IPS DF 6.9 (cell line): ENCODE results near the gene HEXIM1.

Experiments
- DNase-seq: peaks from one replicate; pipeline ENCODE4 v3.0.0-alpha.2; 2013; ENCODE audit warnings: low read depth, low spot score
- H3K27ac ChIP-seq: one replicate; pipeline ENCODE4 v1.5.1; 2013; ENCODE audit warnings: low read length, control low read depth
- H3K27me3 ChIP-seq: 2 replicates; pipeline ENCODE4 v1.6.1; 2013; ENCODE audit warnings: mild to moderate bottlenecking, low read length; ENCODE audit not compliant: control insufficient read depth, insufficient read depth
- H3K36me3 ChIP-seq: 2 replicates; pipeline ENCODE4 v1.6.1; 2013; ENCODE audit warnings: low read length; ENCODE audit not compliant: control insufficient read depth, insufficient read depth
- H3K4me1 ChIP-seq: 2 replicates; pipeline ENCODE4 v1.6.1; 2013; ENCODE audit warnings: low read length; ENCODE audit not compliant: control insufficient read depth, insufficient read depth
- H3K4me3 ChIP-seq: 2 replicates; pipeline ENCODE4 v1.5.1; 2013; ENCODE audit warnings: mild to moderate bottlenecking, low read length
- H3K9me3 ChIP-seq: 2 replicates; pipeline ENCODE4 v1.6.1; 2013; ENCODE audit warnings: low read length, inconsistent platforms; ENCODE audit not compliant: control insufficient read depth, insufficient read depth
- WGBS: extraction: QIAGEN DNeasy Blood & Tissue Kit; methylation state at CpG from one replicate; pipeline ENCODE4 v1.1.7; 2013; ENCODE audit warnings: mixed read lengths, missing lambda C conversion rate; ENCODE audit not compliant: insufficient read length, insufficient coverage; 5-methylcytosine and 5-hydroxymethylcytosine counted together

The HEXIM1 gene

GRCh38 chr17:45106096-45106495 lies 42.2 kb upstream of the HEXIM1 start:
- H3K27me3 ChIP-seq: no peaks in the 10 kb centered on the region
- no peak for DNase-seq

GRCh38 chr17:45106582-45106981 lies 41.7 kb upstream of the HEXIM1 start:
- DNase-seq: no peak
- Histone ChIP-seq H3K9me3 (no peaks in the 10 kb centered on the region), H3K4me3 (no peak overlapping the region), H3K27ac (no peak overlapping the region), H3K27me3 (no peaks in the 10 kb centered on the region), H3K36me3 (peaks cover 54% of the 10 kb centered on the region), H3K4me1 (0 out of 2 replicates have a peak, but pooled peaks cover 2% of the 10 kb centered on the region)
- no CpG with 5 or more reads among the region's 5 CpGs for WGBS

More at GRCh38 chr17:45106096-45106495, 42.2 kb upstream of the HEXIM1 start:
- Histone ChIP-seq H3K9me3 (no peaks in the 10 kb centered on the region), H3K4me1 (0 out of 2 replicates have a peak, but pooled peaks cover 2% of the 10 kb centered on the region), H3K27ac (no peak overlapping the region), H3K36me3 (peaks cover 54% of the 10 kb centered on the region), H3K4me3 (no peak overlapping the region)
- WGBS: no CpG with 5 or more reads among the region's 5 CpGs

GRCh38 chr17:45107293-45108010 lies 40.8 kb upstream of the HEXIM1 start:
- Histone ChIP-seq H3K27me3 (no peaks in the 10 kb centered on the region), H3K4me3 (no peak overlapping the region), H3K4me1 (0 out of 2 replicates have a peak, but pooled peaks cover 2% of the 10 kb centered on the region), H3K36me3 (peaks cover 48% of the 10 kb centered on the region), H3K9me3 (no peaks in the 10 kb centered on the region), H3K27ac (no peak overlapping the region)
- no CpG with 5 or more reads among the region's 13 CpGs for WGBS
- no peak for DNase-seq

GRCh38 chr17:45108051-45108450 lies 40.2 kb upstream of the HEXIM1 start:
- Histone ChIP-seq H3K27ac (no peak overlapping the region), H3K27me3 (no peaks in the 10 kb centered on the region), H3K9me3 (no peaks in the 10 kb centered on the region), H3K36me3 (peaks cover 42% of the 10 kb centered on the region), H3K4me3 (no peak overlapping the region), H3K4me1 (0 out of 2 replicates have a peak, but pooled peaks cover 2% of the 10 kb centered on the region)
- no CpG with 5 or more reads among the region's 9 CpGs for WGBS
- no peak for DNase-seq

GRCh38 chr17:45108595-45109521 lies 39.4 kb upstream of the HEXIM1 start:
- no CpG with 5 or more reads among the region's 12 CpGs for WGBS
- no peak for DNase-seq

GRCh38 chr17:45110676-45111611 lies 37.3 kb upstream of the HEXIM1 start:
- no peak for DNase-seq
- no peak overlapping the region for H3K4me3 ChIP-seq
- H3K36me3 ChIP-seq: peaks cover 17% of the 10 kb centered on the region
- H3K4me1 ChIP-seq: peaks cover 3% of the 10 kb centered on the region; the same call in 1 of the 2 replicates
- no CpG with 5 or more reads among the region's 16 CpGs for WGBS
- H3K27me3 ChIP-seq: no peaks in the 10 kb centered on the region
- H3K9me3 ChIP-seq: no peaks in the 10 kb centered on the region
- H3K27ac ChIP-seq: no peak overlapping the region

More at GRCh38 chr17:45108595-45109521, 39.4 kb upstream of the HEXIM1 start:
- Histone ChIP-seq H3K4me3 (no peak overlapping the region), H3K4me1 (peaks cover 2% of the 10 kb centered on the region; the same call in 1 of the 2 replicates), H3K36me3 (peaks cover 36% of the 10 kb centered on the region), H3K9me3 (no peaks in the 10 kb centered on the region), H3K27ac (no peak overlapping the region), H3K27me3 (no peaks in the 10 kb centered on the region)

GRCh38 chr17:45111850-45112249 lies 36.4 kb upstream of the HEXIM1 start:
- no peak for DNase-seq
- Histone ChIP-seq H3K36me3 (peaks cover 12% of the 10 kb centered on the region), H3K27ac (no peak overlapping the region), H3K9me3 (no peaks in the 10 kb centered on the region), H3K4me3 (no peak overlapping the region), H3K27me3 (no peaks in the 10 kb centered on the region), H3K4me1 (peaks cover 7% of the 10 kb centered on the region; the same call in 1 of the 2 replicates)
- no CpG with 5 or more reads among the region's 11 CpGs for WGBS

- H3K9me3 ChIP-seq: no peaks in the 10 kb centered on the region
- H3K4me3 ChIP-seq: no peak overlapping the region
- no peak for DNase-seq
- peaks cover 7% of the 10 kb centered on the region; the same call in 1 of the 2 replicates for H3K4me1 ChIP-seq
- H3K27ac ChIP-seq: no peak overlapping the region
- WGBS: no CpG with 5 or more reads among the region's 23 CpGs
- H3K27me3 ChIP-seq: no peaks in the 10 kb centered on the region
- peaks cover 3% of the 10 kb centered on the region; the same call in 1 of the 2 replicates for H3K36me3 ChIP-seq
Measured at GRCh38 chr17:45112559-45113423, 35.5 kb upstream of the HEXIM1 start.

- Histone ChIP-seq H3K36me3 (no peaks in the 10 kb centered on the region), H3K4me3 (no peak overlapping the region), H3K4me1 (peaks cover 7% of the 10 kb centered on the region; the same call in 1 of the 2 replicates), H3K27ac (no peak overlapping the region), H3K9me3 (no peaks in the 10 kb centered on the region), H3K27me3 (no peaks in the 10 kb centered on the region)
- no peak for DNase-seq
- WGBS: no CpG with 5 or more reads among the region's 9 CpGs
Measured at GRCh38 chr17:45113424-45113754, 34.9 kb upstream of the HEXIM1 start.
